B cell (primary cell): Measurements from ENCODE around the gene MVB12B. TPM values are rescaled to one million over a fixed set of nuclear protein-coding genes. Genes with fewer than 3 reads are reported as not detected.

Source experiments
- ATAC-seq: fragments of 200-7000 bp; cut with Tn5 transposase; one replicate; pipeline ENCODE4 v1.10.0; 2021; ENCODE audit warnings: low read depth, mild to moderate bottlenecking, moderate number of reproducible peaks, moderate library complexity
- CTCF ChIA-PET: fragments of 350-600 bp; sonication (Branson Sonifier 250); formaldehyde crosslinking; loops from one replicate; lab custom pipeline; 2021; ENCODE audit warnings: antibody characterized with exemption, inconsistent platforms; lab: Charles Lee
- POLR2A ChIA-PET: fragments of 350-600 bp; sonication (Branson Sonifier 250); formaldehyde crosslinking; loops from one replicate; lab custom pipeline; 2021; ENCODE audit warnings: antibody characterized with exemption; lab: Charles Lee
- DNase-seq: peaks from one replicate; pipeline ENCODE4 v3.0.0; 2013
- H2AFZ ChIP-seq: 2 replicates; pipeline ENCODE4 v1.6.1; 2012; ENCODE audit warnings: mild to moderate bottlenecking, low read depth, low read length; ENCODE audit not compliant: insufficient read depth, poor library complexity, severe bottlenecking
- H3K27ac ChIP-seq, 2 donors: 1 replicate in 1 of 2; 2 replicates in 1 of 2; pipeline ENCODE4 v1.5.1; 2012 to 2013; ENCODE audit warnings: low read length in 2 of 2, mild to moderate bottlenecking in 2 of 2, moderate library complexity in 1 of 2
- H3K27me3 ChIP-seq, 4 experiments: fragments of 200-600 bp in 1 of 4; sonication (generic) in 1 of 4; replicated peaks in 1 of 4; 1 replicate in 2 of 4; 2 replicates in 2 of 4; pipeline versions ENCODE4 v1.6.1 to v1.7.0; 2013 to 2016; ENCODE audit warnings: low read length in 3 of 4, mild to moderate bottlenecking in 2 of 4, mixed read lengths in 1 of 4, moderate library complexity in 1 of 4; ENCODE audit not compliant: insufficient read depth in 4 of 4, control insufficient read depth in 3 of 4; ENCODE audit errors: control extremely low read depth in 1 of 4
- H3K36me3 ChIP-seq, 2 experiments: replicated peaks in 1 of 2; 1 replicate in 1 of 2; 2 replicates in 1 of 2; pipeline versions ENCODE4 v1.6.1 to v1.7.1; 2013; ENCODE audit warnings: low read length in 1 of 2; ENCODE audit not compliant: insufficient read depth in 2 of 2, control insufficient read depth in 1 of 2; ENCODE audit errors: control extremely low read depth in 1 of 2, extremely low read depth in 1 of 2
- H3K4me1 ChIP-seq, 2 donors: fragments of 200-600 bp in 1 of 2; sonication (generic) in 1 of 2; 1 replicate in 1 of 2; 2 replicates in 1 of 2; pipeline versions ENCODE4 v1.5.1 to v1.6.1; 2013 to 2017; ENCODE audit warnings: low read length in 2 of 2; ENCODE audit not compliant: control insufficient read depth in 2 of 2, insufficient read depth in 2 of 2
- H3K4me2 ChIP-seq: replicated peaks from 2 replicates; pipeline ENCODE3; 2012; ENCODE audit warnings: mild to moderate bottlenecking, low read depth, low read length; ENCODE audit not compliant: poor library complexity, severe bottlenecking
- H3K4me3 ChIP-seq, 5 experiments: fragments of 200-600 bp in 1 of 5; sonication (generic) in 1 of 5; 1 replicate in 3 of 5; 2 replicates in 2 of 5; pipeline versions ENCODE4 v1.5.1 to v1.7.0; 2011 to 2016; ENCODE audit warnings: low read length in 4 of 5, mild to moderate bottlenecking in 4 of 5, low read depth in 2 of 5, control low read depth in 1 of 5, moderate library complexity in 1 of 5; ENCODE audit not compliant: insufficient read depth in 1 of 5; ENCODE audit errors: control extremely low read depth in 1 of 5, extremely low read depth in 1 of 5
- H3K79me2 ChIP-seq: fragments of 200-600 bp; sonication (generic); one replicate; pipeline ENCODE4 v1.6.0; 2016; ENCODE audit warnings: low read length; ENCODE audit not compliant: control insufficient read depth, insufficient read depth
- H3K9ac ChIP-seq: fragments of 200-600 bp; sonication (generic); 2 replicates; pipeline ENCODE4 v1.6.1; 2017; ENCODE audit warnings: mild to moderate bottlenecking, low read length, moderate library complexity
- H3K9me3 ChIP-seq, 3 donors: one replicate each; pipeline versions ENCODE4 v1.6.1 to v1.7.1; 2013; ENCODE audit warnings: low read length in 2 of 3; ENCODE audit not compliant: control insufficient read depth in 2 of 3, insufficient read depth in 1 of 3; ENCODE audit errors: control extremely low read depth in 1 of 3
- H4K20me1 ChIP-seq: 2 replicates; pipeline ENCODE4 v1.6.0; 2012; ENCODE audit warnings: mild to moderate bottlenecking, low read length; ENCODE audit not compliant: insufficient read depth, control insufficient read depth, poor library complexity, severe bottlenecking
- H3K27ac Mint-ChIP-seq: one replicate; pipeline ENCODE4 v1.8.0; 2021; ENCODE audit warnings: mixed read lengths
- H3K27me3 Mint-ChIP-seq: one replicate; pipeline ENCODE4 v1.8.0; 2021; ENCODE audit warnings: mixed read lengths
- H3K4me1 Mint-ChIP-seq: one replicate; pipeline ENCODE4 v1.8.0; 2021; ENCODE audit warnings: mixed read lengths
- H3K4me3 Mint-ChIP-seq: one replicate; pipeline ENCODE4 v1.8.0; 2021; ENCODE audit warnings: mixed read lengths
- H3K9me3 Mint-ChIP-seq: one replicate; pipeline ENCODE4 v1.8.0; 2022; ENCODE audit warnings: mixed read lengths; ENCODE audit not compliant: insufficient read depth
- CTCF ChIP-seq: fragments of 200-600 bp; IDR thresholded peaks from one replicate; pipeline ENCODE4 v1.8.0; 2022; ENCODE audit warnings: antibody characterized with exemption, mild to moderate bottlenecking
- EZH2 ChIP-seq: IDR thresholded peaks from 2 replicates; pipeline ENCODE4 v1.6.1; 2012; ENCODE audit warnings: borderline replicate concordance, low read depth, mild to moderate bottlenecking, moderate library complexity, low read length; ENCODE audit not compliant: insufficient read depth, poor library complexity, severe bottlenecking
- WGBS: methylation state at CpG from one replicate; pipeline ENCODE4 v1.1.5; 2013; ENCODE audit warnings: missing lambda C conversion rate; ENCODE audit not compliant: insufficient coverage; 5-methylcytosine and 5-hydroxymethylcytosine counted together
- intact Hi-C: fragments of 100-400 bp; cut with micrococcal nuclease; formaldehyde crosslinking; loops from one replicate; pipeline ENCODE4 v1.10.0; 2022
- polyA plus RNA-seq: library from polyadenylated mRNA; depleted of rRNA; stranded (reverse); fragments of >200 nt; gene quantifications from 2 replicates; pipeline ENCODE4 v1.2.3, GENCODE V29; 2012
- total RNA-seq, 2 donors: library from RNA; stranded (reverse); fragments of 120-200 nt in 1 of 2; gene quantifications; 1 replicate in 1 of 2; 2 replicates in 1 of 2; pipeline versions ENCODE4 v1.2.3 to v1.2.4, GENCODE V29; 2013 to 2022

The MVB12B gene
- total and polyA plus RNA-seq, 2 donors (not counting 1 experiment from before 2014, with no cell fraction given), result 1.2 to 9.8 TPM

- Histone ChIP-seq H3K9ac (peak overlapping the region; percentile 65), H3K4me3 (peak overlapping the region in 4 of 5 experiments; percentile 35 to 63 (median 40)), H4K20me1 (peaks cover 10% of the 10 kb centered on the region), H3K9me3 (peaks cover 0 to 3% (median 0%) of the 10 kb centered on the region in 3 donors), H3K4me2 (peak overlapping the region; percentile 97), H3K27me3 (peaks cover 0 to 35% (median 11%) of the 10 kb centered on the region in 4 experiments), H3K36me3 (no peaks in the 10 kb centered on the region), H3K79me2 (no peaks in the 10 kb centered on the region), H3K4me1 (peaks cover 14 to 21% of the 10 kb centered on the region in 2 donors), H3K27ac (no peak overlapping the region), H2AFZ (peak overlapping the region; percentile 81)
- ATAC-seq, result peak; percentile 78
- TF ChIP-seq EZH2 (no peak), CTCF (peak; percentile 98)
- H3K27me3 Mint-ChIP-seq, result peaks cover 11% of the 10 kb centered on the region
- CTCF ChIA-PET, result interaction anchor here (0.5 to 14.6 kb wide), 34 partner anchors 8 to 1091 kb away, joined by 3 to 420 read pairs (median 5); no protein-coding TSS in a partner anchor
- peak; percentile 76 for DNase-seq
- WGBS, result 3% methylated on average over 45 of the region's 46 CpGs
- no peaks in the 10 kb centered on the region for H3K9me3 Mint-ChIP-seq
- H3K4me1 Mint-ChIP-seq, result peaks cover 12% of the 10 kb centered on the region
- POLR2A ChIA-PET, result no interaction called here
- intact Hi-C loops, result loop anchor here (10.0 kb wide), 1 partner anchor 944 kb away; no protein-coding TSS in a partner anchor
- H3K4me3 Mint-ChIP-seq, result peak overlapping the region; percentile 81
- no peak overlapping the region for H3K27ac Mint-ChIP-seq
Measured at GRCh38 chr9:126499005-126499910, 172.6 kb downstream of the MVB12B start.
